Measurements from ENCODE around the gene RRAGC. TPM values are rescaled to one million over a fixed set of nuclear protein-coding genes. Genes with fewer than 3 reads are reported as not detected.

RRAGC gene
- total and polyA plus RNA-seq, 9 of the 15 experiments (the other 6 are each of a cell fraction or from before 2014, with no cell fraction given), result 3.9 to 16.9 (median 10.9) TPM

DNA sequence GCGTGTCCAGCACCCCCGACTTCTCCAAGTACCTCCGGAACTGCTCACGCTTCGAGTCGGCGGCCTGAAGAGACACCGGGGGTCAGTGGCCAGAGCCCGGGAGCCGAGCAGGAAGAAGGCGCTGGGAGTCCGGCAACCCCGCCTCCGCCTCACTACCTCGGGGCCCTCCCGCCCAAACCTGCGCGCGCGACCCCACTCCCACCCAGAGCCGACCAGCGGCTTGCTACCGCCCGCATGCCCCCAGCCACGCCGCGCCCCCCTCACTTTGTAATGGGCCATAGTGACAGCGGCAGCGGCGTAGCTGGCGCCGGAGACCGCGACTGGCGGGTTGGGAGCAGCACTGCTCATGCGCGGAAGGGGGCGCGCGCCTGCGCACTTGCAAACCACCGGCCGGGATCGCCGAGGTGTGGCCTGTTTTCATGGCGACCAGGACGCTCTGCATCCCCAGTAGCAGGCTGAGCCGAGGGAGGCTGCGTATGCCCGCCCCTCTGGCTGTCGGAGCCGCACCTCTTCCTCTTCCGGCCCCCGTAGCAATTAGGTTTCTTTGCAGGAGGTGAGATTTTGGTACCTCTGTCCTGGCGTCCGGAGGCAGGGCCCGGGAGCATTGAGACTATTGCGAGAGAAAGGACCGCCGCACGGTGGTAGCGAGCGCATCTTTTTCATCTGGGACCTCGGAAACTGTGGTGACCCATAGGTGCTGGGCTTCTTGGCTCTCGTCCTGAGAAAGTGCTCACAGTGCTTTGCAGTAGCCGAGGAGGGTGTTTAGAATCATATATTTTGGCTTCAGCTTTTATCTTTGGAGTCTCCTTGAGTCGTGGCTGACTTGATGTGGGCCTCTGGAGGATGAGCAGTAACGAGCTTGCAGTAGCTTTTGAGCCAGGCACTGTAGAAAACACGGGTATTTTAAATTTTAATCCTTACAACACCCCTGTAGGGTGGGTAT is 13.7 kb upstream of the RRAGC start, which contains the start of gene MYCBP (continued):
- TF ChIP-seq ASH1L (IDR thresholded peaks at IDR 0.05; ENCODE audit: borderline replicate concordance, low read depth, partially characterized antibody), result no peak
- TF ChIP-seq, protein P1, sequence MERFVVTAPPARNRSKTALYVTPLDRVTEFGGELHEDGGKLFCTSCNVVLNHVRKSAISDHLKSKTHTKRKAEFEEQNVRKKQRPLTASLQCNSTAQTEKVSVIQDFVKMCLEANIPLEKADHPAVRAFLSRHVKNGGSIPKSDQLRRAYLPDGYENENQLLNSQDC (CRISPR knock-in tag; IDR thresholded peaks at IDR 0.05), result no peak
- no peak for TF ChIP-seq CC2D1A (IDR thresholded peaks at IDR 0.05)
- TF ChIP-seq FOXJ2 (tag; IDR thresholded peaks at IDR 0.05), result peak; percentile 44; the same call in 1 of the 2 replicates
- TF ChIP-seq CBFA2T2 (conservative IDR thresholded peaks at IDR 0.05), result no peak
- TF ChIP-seq E2F5 (CRISPR knock-in tag; IDR thresholded peaks at IDR 0.05), result no peak
- 0 out of 2 replicates have a peak, but pooled peaks have one; percentile 82 for TF ChIP-seq ZNF24 (IDR thresholded peaks at IDR 0.05)
- TF ChIP-seq TEAD4 (IDR thresholded peaks at IDR 0.05; ENCODE audit: low read length), result no peak
- no peak for TF ChIP-seq TEAD4 (CRISPR knock-in tag; IDR thresholded peaks at IDR 0.05; ENCODE audit: borderline replicate concordance)
- peak; percentile 76 for TF ChIP-seq VEZF1 (CRISPR knock-in tag; IDR thresholded peaks at IDR 0.05)
- no peak for TF ChIP-seq HEY1 (CRISPR knock-in tag; IDR thresholded peaks at IDR 0.05; ENCODE audit: borderline replicate concordance)
- TF ChIP-seq, protein P2, sequence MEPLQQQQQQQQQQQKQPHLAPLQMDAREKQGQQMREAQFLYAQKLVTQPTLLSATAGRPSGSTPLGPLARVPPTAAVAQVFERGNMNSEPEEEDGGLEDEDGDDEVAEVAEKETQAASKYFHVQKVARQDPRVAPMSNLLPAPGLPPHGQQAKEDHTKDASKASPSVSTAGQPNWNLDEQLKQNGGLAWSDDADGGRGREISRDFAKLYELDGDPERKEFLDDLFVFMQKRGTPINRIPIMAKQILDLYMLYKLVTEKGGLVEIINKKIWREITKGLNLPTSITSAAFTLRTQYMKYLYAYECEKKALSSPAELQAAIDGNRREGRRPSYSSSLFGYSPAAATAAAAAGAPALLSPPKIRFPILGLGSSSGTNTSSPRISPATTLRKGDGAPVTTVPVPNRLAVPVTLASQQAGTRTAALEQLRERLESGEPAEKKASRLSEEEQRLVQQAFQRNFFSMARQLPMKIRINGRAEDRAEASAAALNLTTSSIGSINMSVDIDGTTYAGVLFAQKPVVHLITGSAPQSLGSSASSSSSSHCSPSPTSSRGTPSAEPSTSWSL (CRISPR knock-in tag; IDR thresholded peaks at IDR 0.05; ENCODE audit: borderline replicate concordance), result no peak
- TF ChIP-seq TGIF2 (CRISPR knock-in tag; IDR thresholded peaks at IDR 0.05), result no peak
- no peak for TF ChIP-seq HMG20A (CRISPR knock-in tag; conservative IDR thresholded peaks at IDR 0.05)
- TF ChIP-seq ZNF3 (CRISPR knock-in tag; IDR thresholded peaks at IDR 0.05), result no peak
- no peak for TF ChIP-seq KHSRP (IDR thresholded peaks at IDR 0.05)
- TF ChIP-seq ZNF780A (CRISPR knock-in tag; IDR thresholded peaks at IDR 0.05), result no peak
- no peak for TF ChIP-seq MAFF (IDR thresholded peaks at IDR 0.05; ENCODE audit: low read length)
- TF ChIP-seq, protein P3, sequence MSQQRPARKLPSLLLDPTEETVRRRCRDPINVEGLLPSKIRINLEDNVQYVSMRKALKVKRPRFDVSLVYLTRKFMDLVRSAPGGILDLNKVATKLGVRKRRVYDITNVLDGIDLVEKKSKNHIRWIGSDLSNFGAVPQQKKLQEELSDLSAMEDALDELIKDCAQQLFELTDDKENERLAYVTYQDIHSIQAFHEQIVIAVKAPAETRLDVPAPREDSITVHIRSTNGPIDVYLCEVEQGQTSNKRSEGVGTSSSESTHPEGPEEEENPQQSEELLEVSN (IDR thresholded peaks at IDR 0.05; ENCODE audit: borderline replicate concordance in 1 of 2, extremely low read depth in 1 of 2, insufficient read depth in 1 of 2, insufficient read length in 1 of 2, low read depth in 1 of 2, low read length in 1 of 2, poor library complexity in 1 of 2, severe bottlenecking in 1 of 2), result peak in 1 of 2 experiments; percentile 42
